GM20431 (cell line): ENCODE results near the gene HINFP.

Experiments used
- in situ Hi-C: fragments of 300-500 bp; cut with MseI, MboI; formaldehyde crosslinking; loops from one replicate; pipeline ENCODE4 v1.15.0; 2020; ENCODE audit warnings: low sequenced_read_pairs; ENCODE audit not compliant: unreplicated experiment

The HINFP gene, protein sequence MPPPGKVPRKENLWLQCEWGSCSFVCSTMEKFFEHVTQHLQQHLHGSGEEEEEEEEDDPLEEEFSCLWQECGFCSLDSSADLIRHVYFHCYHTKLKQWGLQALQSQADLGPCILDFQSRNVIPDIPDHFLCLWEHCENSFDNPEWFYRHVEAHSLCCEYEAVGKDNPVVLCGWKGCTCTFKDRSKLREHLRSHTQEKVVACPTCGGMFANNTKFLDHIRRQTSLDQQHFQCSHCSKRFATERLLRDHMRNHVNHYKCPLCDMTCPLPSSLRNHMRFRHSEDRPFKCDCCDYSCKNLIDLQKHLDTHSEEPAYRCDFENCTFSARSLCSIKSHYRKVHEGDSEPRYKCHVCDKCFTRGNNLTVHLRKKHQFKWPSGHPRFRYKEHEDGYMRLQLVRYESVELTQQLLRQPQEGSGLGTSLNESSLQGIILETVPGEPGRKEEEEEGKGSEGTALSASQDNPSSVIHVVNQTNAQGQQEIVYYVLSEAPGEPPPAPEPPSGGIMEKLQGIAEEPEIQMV

DNA sequence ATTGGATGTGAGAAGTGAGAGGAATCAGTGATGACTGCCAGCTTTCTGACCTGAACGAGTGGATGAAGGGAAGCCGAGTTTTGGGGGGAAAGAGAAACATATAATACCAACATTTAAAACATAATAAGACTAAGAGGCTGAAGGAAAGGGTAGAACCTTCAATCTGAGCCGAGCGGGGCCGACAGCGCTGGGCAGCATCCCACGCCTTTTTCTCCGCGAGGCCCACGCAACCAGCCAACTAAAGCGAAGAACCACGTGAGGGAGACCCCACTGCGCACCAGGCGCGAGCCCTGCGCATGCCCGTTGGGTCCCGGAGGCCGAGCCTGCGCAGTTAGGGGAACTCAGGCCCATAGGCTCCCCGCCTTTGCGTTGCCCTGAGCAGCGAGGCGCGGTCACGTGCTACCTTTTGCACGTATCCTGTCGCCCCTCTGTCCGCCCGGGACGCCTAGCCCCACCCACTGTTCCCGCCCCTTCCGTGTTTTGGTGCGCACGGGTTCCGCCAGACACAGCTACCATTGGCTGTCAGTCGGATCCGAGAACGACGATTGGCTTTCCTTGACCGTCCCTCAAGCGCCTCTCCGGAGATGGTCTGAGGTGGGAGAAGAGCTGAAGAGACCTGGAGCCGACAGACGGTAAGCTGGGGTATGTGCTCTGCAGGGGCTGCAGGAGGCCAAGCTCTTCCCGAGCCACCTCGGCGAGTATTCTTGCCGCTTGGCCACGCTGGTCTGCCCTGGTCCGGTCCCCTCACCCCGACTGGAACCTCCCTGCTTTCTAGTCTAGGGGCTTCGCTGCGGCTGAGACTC, at the start of gene HINFP:
Gene HINFP, plus strand, starts transcription at position 573 of the 803 bp plus-strand sequence. CDS start 5,365 bp downstream, outside the sequence.
- in situ Hi-C loops, result no loop called here

DNA sequence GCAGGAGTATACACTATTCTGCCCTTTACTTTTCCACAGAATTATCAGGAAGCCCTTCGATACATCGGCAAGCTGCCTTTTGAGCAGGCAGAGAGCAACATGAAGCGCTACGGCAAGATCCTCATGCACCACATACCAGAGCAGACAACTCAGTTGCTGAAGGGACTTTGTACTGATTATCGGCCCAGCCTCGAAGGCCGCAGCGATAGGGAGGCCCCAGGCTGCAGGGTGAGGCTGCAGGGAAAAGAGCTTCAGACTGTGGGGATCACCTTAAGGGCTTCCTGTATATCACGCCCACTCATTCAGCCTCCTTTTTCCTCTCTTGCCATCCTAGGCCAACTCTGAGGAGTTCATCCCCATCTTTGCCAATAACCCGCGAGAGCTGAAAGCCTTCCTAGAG, 43.5 kb upstream of the HINFP start:
- in situ Hi-C loops, result no loop called here

DNA sequence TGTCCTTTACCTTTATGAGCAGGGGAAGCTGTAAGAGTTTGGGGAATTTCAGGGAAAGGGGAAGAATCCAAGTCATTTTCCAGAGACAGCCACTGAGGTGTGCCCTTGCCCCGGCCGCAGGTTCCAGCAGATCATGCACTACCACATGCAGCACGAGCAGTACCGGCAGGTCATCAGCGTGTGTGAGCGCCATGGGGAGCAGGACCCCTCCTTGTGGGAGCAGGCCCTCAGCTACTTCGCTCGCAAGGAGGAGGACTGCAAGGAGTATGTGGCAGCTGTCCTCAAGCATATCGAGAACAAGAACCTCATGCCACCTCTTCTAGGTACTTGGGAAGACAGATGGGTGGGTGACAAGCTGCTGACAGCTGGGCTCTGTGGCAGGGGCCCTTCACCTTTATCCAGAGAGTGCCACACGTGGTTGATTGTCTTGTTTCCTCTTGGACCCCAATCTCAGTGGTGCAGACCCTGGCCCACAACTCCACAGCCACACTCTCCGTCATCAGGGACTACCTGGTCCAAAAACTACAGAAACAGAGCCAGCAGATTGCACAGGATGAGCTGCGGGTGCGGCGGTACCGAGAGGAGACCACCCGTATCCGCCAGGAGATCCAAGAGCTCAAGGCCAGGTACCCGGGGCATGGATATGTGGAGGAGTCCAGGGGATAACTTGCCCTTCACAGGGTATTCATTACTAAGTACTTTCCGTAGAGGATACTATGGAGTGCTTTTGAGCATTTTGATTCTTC, 42.5 kb upstream of the HINFP start:
- in situ Hi-C loops, result no loop called here

DNA sequence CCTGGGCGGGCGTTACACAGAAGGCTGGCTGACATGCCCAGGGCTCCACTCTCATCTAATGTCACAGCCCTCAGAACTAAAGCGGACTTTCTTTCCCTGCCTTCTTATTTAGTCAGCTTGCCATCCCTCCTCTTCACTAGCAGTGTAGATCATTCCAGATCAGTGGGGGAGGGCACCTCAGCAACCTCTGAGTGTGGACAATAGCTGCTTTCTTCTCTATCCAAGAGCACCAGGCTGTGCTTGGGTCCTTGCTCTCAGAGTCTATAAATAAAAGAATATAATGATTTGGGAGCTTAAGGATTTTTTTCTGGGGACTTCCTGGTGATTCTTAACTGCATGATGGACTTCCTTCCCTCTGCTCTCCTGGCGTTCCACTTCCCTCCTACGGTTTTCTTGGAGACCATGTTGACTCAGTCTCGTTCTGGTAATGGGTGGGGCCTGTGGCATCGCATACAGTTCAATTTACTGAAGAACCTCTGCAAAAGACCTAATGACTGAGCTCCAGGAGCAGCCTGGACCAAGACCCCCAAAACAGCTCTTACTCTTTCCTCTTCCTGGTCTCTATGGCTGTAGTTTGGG, 39.6 kb upstream of the HINFP start:
- in situ Hi-C loops, result no loop called here

DNA sequence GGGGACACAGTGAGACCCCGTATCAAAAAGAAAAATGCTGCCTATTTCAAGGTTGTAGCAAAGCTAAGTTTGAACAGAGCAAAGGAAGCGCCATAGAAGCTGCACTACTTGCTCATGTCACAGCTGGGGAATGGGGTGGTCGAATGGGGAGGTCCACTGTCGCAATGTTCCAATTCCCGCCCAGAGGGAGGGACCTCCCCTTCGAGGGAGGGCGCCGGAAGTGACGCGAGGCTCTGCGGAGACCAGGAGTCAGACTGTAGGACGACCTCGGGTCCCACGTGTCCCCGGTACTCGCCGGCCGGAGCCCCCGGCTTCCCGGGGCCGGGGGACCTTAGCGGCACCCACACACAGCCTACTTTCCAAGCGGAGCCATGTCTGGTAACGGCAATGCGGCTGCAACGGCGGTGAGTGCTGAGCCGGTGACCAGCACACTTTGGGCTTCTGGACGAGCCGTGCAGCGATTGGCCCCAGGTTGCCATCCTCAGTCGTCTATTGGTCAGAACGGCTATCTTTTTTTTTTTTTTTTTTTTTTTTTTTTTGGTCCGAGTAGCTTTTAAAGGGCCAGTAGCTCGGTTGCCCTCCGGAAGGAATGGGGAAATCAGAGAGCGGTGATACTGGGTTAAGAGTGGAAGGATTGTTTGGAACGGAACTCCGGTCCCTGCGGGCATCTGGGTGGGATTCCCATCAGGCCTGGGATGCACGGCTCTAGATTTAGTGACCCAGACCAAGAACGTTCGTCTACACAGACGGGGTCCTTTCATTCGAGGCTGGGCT, 36.5 kb upstream of the HINFP start, which contains the start of gene HMBS:
Gene HMBS, plus strand, starts transcription at position 219 of the 774 bp plus-strand sequence. Its CDS starts 153 bp downstream, at position 372.
- in situ Hi-C loops, result no loop called here

DNA sequence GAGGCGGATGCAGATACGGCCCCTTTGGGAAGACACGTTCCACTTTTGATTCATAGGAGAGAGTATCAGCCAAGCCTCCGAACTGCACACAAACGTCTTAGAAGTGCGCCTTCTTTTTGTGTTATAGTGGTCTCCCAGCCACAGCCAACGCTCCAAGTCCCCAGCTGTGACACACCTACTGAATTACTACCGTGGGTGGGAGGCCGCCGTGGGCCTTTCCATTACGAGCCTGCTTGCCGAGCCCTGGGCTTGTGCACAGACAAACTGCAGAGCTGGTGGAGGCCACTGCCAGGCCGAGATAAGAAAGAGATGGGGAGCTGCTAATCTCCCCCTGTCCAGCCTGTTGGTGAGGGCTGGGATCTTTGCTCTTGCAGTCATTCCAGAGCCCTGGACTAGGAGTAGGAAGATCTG, 35.9 kb upstream of the HINFP start:
- in situ Hi-C loops, result no loop called here

DNA sequence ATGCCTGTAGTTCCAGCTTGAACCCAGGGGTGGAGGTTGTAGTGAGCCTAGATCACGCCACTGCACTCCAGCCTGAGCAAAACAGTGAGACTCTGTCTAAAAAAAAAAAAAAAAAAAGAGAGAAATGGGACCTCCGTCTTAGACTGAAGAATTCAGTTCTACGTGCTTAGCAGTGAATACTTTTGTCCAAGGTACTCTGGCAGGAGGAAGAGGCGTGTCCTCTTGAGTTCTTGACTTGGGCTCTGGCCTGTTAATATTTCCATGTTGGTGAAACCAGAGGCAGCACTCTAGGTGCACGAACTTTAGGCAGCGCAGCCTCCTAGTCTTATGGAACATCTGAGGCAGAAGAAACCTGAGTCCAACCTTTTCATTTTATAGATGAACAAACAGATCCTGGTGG, 34.3 kb upstream of the HINFP start:
- in situ Hi-C loops, result no loop called here

DNA sequence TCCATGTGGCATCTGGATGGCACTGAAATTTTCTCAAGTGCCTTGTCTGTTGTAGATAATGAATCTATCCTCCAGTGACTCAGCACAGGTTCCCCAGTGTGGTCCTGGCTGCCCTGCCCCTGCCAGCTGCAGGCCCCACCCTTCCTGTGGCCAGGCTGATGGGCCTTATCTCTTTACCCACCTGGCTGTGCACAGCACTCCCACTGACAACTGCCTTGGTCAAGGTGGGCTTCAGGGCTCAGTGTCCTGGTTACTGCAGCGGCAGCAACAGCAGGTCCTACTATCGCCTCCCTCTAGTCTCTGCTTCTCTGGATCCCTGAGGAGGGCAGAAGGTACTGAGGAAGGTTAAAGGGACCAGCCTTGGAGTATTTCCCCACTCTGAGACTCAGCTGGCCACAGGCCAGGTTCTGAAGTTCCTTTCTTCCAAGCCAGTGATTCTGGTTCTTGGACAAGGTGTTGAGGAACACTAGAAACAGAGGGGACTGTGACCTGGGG, 33.6 kb upstream of the HINFP start:
- in situ Hi-C loops, result no loop called here

DNA sequence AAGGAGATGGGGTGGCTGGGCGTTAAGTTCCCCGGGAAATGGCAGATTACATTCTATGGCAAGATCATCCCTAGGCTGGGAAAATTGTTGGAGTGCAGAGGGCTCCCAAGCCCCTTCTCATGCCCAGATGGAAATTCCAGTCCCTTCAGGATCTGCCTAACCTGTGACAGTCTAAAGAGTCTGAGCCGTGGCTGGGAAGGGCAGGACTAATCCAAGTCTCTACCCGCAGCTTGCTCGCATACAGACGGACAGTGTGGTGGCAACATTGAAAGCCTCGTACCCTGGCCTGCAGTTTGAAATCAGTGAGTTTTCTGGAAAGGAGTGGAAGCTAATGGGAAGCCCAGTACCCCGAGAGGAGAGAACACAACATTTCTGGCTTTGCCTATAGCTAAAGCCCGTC, 33.0 kb upstream of the HINFP start:
- in situ Hi-C loops, result no loop called here

DNA sequence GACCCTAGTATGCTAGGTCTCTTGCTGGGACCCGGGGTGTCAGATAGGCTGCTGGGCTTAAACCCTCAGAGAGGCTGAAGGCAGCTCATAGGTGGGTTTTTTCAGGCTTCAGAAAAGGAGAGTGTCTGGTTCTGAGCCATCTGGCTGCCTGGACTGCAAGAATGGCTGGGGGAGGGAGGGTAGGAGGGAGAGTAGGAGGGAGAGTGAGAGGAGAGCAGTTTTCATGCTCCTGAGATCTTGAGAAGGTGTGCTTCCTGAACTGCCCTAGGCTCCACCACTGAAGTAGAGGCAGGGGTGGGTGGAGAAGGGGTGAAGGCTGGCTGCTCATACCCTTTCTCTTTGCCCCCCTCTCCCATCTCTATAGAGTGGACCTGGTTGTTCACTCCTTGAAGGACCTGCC, 32.1 kb upstream of the HINFP start:
- in situ Hi-C loops, result no loop called here

DNA sequence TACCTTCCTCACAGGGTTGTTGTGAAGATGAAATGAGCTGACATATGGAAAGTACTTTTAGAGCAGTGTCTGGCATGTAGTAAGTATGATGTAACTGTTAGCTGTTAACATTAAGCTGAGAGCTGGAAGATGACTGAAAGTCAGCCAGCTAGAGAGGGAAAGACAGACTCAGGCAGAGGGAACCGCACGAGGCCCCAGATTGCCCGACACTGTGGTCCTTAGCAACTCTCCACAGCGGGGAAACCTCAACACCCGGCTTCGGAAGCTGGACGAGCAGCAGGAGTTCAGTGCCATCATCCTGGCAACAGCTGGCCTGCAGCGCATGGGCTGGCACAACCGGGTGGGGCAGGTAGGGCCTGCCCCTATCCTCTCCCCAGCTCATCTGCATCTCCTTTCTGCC, 30.2 kb upstream of the HINFP start:
- in situ Hi-C loops, result no loop called here

DNA sequence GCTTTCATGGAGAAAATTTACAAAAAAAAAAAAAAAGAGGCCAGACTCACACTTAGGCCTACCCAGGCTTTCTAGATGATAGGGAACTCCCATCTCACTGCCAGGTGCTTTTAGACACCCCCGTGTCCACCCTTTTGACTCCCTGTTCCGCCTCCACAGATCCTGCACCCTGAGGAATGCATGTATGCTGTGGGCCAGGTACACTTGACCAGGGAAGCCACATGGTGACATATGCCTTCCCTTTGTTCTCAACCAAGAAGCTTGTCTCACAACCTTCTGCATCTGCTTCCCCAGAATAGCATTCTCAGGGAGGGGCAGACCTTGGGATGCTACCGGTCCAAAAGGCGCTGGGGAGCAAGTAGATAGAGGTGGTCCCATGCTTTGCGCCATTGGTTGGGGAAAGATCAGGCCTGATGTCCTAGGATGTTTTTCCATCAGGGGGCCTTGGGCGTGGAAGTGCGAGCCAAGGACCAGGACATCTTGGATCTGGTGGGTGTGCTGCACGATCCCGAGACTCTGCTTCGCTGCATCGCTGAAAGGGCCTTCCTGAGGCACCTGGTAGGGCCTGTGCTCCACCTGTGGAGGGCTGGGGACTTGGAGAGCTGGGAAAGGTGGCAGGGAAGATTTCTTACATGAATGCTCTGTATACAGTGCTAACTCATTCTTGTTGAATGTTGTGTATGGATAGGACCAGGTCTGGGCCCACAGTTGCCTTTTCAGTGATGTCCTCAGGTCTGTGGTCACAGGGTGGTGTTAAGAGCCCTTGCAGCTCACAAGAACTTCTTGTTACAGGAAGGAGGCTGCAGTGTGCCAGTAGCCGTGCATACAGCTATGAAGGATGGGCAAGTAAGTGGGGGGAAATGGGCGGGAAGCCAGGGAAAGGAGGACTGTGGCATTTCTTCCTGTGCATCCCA, 29.2 kb upstream of the HINFP start:
- in situ Hi-C loops, result no loop called here

DNA sequence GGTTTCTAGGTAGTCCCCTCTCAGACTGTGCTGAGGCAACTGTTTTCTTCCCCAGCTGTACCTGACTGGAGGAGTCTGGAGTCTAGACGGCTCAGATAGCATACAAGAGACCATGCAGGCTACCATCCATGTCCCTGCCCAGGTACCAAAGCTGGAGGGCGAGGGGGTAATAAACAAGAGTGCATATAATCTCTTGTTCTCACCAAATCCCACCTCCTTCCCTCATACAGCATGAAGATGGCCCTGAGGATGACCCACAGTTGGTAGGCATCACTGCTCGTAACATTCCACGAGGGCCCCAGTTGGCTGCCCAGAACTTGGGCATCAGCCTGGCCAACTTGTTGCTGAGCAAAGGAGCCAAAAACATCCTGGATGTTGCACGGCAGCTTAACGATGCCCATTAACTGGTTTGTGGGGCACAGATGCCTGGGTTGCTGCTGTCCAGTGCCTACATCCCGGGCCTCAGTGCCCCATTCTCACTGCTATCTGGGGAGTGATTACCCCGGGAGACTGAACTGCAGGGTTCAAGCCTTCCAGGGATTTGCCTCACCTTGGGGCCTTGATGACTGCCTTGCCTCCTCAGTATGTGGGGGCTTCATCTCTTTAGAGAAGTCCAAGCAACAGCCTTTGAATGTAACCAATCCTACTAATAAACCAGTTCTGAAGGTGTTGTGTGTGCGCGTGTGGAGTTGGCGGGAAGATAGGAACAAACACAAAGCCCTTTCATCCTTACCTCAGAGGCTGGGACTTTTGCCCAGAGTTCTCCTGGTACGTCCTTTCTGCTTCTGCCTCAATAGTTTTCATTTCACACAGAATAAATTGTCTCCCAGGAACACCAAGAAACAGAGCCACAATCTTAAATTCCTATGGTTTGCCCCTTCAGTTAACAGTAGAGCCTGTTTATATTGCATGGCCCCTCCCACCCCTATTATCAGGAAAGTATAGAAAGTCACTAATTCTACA, 28.2 kb upstream of the HINFP start:
- in situ Hi-C loops, result no loop called here

DNA sequence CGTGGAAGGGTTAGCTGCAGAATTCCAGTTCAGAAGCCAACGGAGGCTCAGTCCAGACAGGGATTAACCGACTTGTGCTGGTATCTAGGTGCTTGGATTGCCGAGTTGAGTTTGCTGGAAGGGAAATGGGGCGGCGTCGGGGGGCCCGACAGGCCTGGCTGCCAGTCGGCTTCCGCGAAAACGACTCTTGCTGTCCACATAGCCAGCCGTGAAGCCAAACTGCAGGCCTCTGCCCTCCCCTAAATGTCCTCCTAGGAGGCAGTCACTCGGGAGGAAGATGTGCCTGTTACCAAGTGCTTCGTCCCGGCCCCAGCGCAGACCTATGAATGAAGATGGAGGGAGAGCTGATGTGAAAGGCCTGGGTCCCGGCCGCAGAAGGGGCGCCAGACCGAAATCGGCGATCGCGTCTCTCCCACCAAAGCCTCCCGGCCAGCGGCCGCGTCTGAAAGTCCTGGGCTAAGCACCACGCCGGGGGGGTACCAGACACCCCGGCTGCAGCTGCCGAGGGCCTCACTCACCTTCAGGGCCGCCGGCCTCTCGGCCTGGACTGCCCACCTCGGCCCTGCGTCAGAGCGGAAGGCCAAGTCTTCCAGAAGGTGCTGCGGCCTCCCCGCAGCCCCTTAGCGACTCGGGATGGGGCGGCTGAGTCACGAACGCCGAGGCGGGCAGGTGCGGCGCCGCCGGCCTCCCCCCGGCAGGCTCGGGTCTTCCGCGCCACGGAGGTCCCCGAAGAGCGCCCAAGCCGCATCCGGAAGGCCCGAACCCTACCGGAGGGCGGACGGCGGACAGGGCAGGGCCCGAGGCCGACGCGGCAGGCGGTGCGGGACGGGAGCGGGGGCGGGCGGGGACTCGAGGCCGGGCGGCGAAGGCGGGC, 27.2 kb upstream of the HINFP start:
- in situ Hi-C loops, result no loop called here

DNA sequence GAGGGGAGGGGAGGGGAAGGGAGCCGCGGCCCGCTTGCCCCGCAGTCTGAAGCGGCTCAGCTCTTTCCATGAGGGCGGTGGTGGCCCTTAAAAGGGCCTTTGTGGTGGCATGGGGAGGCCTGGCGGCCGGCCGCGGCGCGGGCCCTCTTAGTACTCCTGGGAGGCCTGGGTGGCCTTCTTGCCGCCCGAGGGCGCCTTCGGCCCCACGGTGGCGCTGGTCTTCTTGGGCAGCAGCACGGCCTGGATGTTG, 26.6 kb upstream of the HINFP start:
- in situ Hi-C loops, result no loop called here
